ENCODE measurements around the gene SEPTIN7. TPM values are rescaled to one million over a fixed set of nuclear protein-coding genes. Genes with fewer than 3 reads are reported as not detected.

The SEPTIN7 gene
- total and polyA plus RNA-seq, 2 of the 4 experiments (the other 2 are of a cell fraction), result 150 to 239 TPM

DNA sequence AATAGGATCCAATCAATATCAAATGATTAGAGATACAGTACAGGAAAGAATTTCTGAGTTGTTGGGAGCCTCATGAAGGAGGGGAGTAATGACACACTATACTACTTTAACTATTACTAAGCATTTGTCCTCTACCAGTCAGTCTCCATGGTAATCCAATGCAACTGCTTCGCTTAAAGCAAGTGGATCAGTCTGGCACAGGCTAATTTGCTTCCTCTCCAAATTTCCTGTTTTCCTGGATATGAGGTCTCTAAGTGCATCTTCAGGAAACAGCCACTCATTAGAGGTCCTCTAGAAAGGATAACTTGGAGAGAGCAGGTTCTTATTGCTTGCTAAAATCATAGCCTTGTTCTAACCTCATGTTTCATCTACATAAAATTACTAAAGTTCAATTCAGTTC, 8.4 kb upstream of the SEPTIN7 start:
- Histone ChIP-seq H3K9ac (ENCODE audit: low read depth, low read length) (no peak overlapping the region), H4K8ac (ENCODE audit: low read depth in 2 of 2, low read length in 2 of 2) (no peak overlapping the region), H3K79me1 (ENCODE audit: low read depth in 1 of 2, low read length in 2 of 2) (no peaks in the 10 kb centered on the region), H2BK20ac (ENCODE audit: low read depth, low read length) (no peak overlapping the region), H2AK5ac (ENCODE audit: low read depth, low read length) (no peak overlapping the region), H3K9me1 (ENCODE audit: insufficient read depth, low read length) (no peaks in the 10 kb centered on the region), H4K5ac (ENCODE audit: low read depth, low read length) (no peak overlapping the region), H3K23ac (ENCODE audit: low read depth, low read length) (no peak overlapping the region), H2BK120ac (ENCODE audit: low read depth, low read length) (no peak overlapping the region), H3K4ac (ENCODE audit: low read depth, low read length) (no peak overlapping the region), H3K27ac (ENCODE audit: insufficient read depth, low read length) (no peak overlapping the region), H2AFZ (replicated peaks; ENCODE audit: low read length, poor library complexity) (no peak overlapping the region), H3K56ac (ENCODE audit: extremely low read depth, insufficient read depth, low read length) (no peak overlapping the region), H2AK9ac (replicated peaks; ENCODE audit: low read depth, low read length, poor library complexity) (no peak overlapping the region), H4K20me1 (ENCODE audit: insufficient read depth, low read length) (no peaks in the 10 kb centered on the region), H3K14ac (replicated peaks; ENCODE audit: low read depth, low read length) (no peak overlapping the region), H2BK5ac (ENCODE audit: low read depth, low read length, poor library complexity, severe bottlenecking) (no peak overlapping the region), H3K18ac (ENCODE audit: low read depth, low read length) (no peak overlapping the region), H3K4me3 (ENCODE audit: insufficient read depth, low read depth, low read length) (no peak overlapping the region), H3K4me2 (ENCODE audit: low read depth, low read length) (no peak overlapping the region), H4K91ac (ENCODE audit: insufficient read depth, low read depth, low read length) (no peak overlapping the region), H3K27me3 (ENCODE audit: control insufficient read depth, insufficient read depth, low read length) (no peaks in the 10 kb centered on the region), H3K9me3 (ENCODE audit: control insufficient read depth, insufficient read depth, low read length) (no peaks in the 10 kb centered on the region), H3K4me1 (ENCODE audit: control insufficient read depth, insufficient read depth, low read length) (no peaks in the 10 kb centered on the region; the same call in 1 of the 2 replicates), H2BK15ac (ENCODE audit: low read depth, low read length) (no peak overlapping the region), H3K36me3 (ENCODE audit: control insufficient read depth, insufficient read depth, low read length) (no peaks in the 10 kb centered on the region)
- dilution Hi-C loops (cut with HindIII; ENCODE audit: low sequenced_read_pairs, unreplicated experiment) (no loop called here), intact Hi-C loops (cut with micrococcal nuclease) (no loop called here), in situ Hi-C loops (cut with MboI; ENCODE audit: low sequenced_read_pairs) (no loop called here)
- ChIA-PET CTCF (no interaction called here), POLR2A (ENCODE audit: unreplicated experiment) (no interaction called here)
- ATAC-seq (ENCODE audit: low read depth) (no peak), DNase-seq (no peak)
- TF ChIP-seq RFX5 (IDR thresholded peaks at IDR 0.05; ENCODE audit: low read depth, low read length), result no peak
- TF ChIP-seq, protein P1, sequence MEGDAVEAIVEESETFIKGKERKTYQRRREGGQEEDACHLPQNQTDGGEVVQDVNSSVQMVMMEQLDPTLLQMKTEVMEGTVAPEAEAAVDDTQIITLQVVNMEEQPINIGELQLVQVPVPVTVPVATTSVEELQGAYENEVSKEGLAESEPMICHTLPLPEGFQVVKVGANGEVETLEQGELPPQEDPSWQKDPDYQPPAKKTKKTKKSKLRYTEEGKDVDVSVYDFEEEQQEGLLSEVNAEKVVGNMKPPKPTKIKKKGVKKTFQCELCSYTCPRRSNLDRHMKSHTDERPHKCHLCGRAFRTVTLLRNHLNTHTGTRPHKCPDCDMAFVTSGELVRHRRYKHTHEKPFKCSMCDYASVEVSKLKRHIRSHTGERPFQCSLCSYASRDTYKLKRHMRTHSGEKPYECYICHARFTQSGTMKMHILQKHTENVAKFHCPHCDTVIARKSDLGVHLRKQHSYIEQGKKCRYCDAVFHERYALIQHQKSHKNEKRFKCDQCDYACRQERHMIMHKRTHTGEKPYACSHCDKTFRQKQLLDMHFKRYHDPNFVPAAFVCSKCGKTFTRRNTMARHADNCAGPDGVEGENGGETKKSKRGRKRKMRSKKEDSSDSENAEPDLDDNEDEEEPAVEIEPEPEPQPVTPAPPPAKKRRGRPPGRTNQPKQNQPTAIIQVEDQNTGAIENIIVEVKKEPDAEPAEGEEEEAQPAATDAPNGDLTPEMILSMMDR (conservative IDR thresholded peaks at IDR 0.05; ENCODE audit: low read depth, low read length), result no peak
- TF ChIP-seq CEBPB (IDR thresholded peaks at IDR 0.05; ENCODE audit: low read depth, low read length), result no peak
- TF ChIP-seq RAD21 (IDR thresholded peaks at IDR 0.05; ENCODE audit: low read length), result no peak
- no peak for TF ChIP-seq ELK1 (IDR thresholded peaks at IDR 0.05; ENCODE audit: borderline replicate concordance, low read depth, low read length)
- TF ChIP-seq, protein P2, sequence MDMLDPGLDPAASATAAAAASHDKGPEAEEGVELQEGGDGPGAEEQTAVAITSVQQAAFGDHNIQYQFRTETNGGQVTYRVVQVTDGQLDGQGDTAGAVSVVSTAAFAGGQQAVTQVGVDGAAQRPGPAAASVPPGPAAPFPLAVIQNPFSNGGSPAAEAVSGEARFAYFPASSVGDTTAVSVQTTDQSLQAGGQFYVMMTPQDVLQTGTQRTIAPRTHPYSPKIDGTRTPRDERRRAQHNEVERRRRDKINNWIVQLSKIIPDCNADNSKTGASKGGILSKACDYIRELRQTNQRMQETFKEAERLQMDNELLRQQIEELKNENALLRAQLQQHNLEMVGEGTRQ (IDR thresholded peaks at IDR 0.05; ENCODE audit: low read depth, low read length), result no peak
- no peak for TF ChIP-seq POLR2A (IDR thresholded peaks at IDR 0.05; ENCODE audit: low read depth, low read length)
- TF ChIP-seq SMC3 (IDR thresholded peaks at IDR 0.05; ENCODE audit: low read depth, low read length), result no peak
- TF ChIP-seq MXI1 (IDR thresholded peaks at IDR 0.05; ENCODE audit: borderline replicate concordance, low read depth, low read length), result no peak
- TF ChIP-seq RCOR1 (IDR thresholded peaks at IDR 0.05; ENCODE audit: insufficient replicate concordance, low read length), result no peak
- no peak for TF ChIP-seq NFE2L2 (IDR thresholded peaks at IDR 0.05; ENCODE audit: low read depth, low read length)
- no peak for TF ChIP-seq MAZ (IDR thresholded peaks at IDR 0.05; ENCODE audit: borderline replicate concordance, low read depth, low read length)
- TF ChIP-seq FOS (IDR thresholded peaks at IDR 0.05; ENCODE audit: low read depth, low read length), result no peak
- TF ChIP-seq BHLHE40 (IDR thresholded peaks at IDR 0.05; ENCODE audit: low read depth, low read length), result no peak
- no peak for TF ChIP-seq MAFK (IDR thresholded peaks at IDR 0.05; ENCODE audit: low read depth, low read length)
- no peak for TF ChIP-seq CHD1 (IDR thresholded peaks at IDR 0.05; ENCODE audit: low read depth, low read length)
- no CpG with 5 or more reads among the region's 1 CpG for WGBS, 2 experiments (ENCODE audit: extremely low coverage in 2 of 2, insufficient read length in 1 of 2)
- no TSS peak for BruUV-seq (replicated peaks)
